ENCODE measurements around the gene ELMO2.

DNA sequence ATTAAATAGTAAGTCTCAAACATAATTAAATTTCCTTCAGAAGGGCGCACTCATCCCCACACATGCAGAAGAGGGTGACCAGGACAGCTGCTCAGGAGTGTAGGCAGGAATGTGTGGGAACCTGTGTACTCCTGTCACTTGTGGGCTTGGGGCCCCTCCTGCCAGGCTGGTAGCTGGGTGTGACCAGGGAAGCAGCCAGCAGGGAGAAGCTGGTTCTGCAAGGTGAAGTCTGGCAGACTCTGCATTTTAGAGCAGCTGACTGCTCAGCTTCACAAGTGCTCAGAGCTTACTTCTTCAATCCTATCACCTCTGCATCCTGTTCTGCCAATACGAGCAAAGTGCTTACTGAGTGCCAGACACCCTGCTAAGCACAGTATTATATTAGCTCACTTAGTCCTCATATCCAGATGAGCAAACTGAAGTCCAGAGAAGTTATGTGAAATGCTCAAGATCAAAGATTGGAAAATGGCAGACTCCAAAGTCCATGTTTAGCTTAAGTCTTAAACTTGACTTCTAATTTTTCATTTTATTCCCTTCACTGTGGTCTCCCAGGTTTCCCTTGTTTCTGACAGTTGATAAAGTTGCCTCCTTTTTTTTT is 27.9 kb downstream of the ELMO2 start:
- no peak for TF ChIP-seq EZH2 (IDR thresholded peaks at IDR 0.05; ENCODE audit: insufficient read depth, poor library complexity, severe bottlenecking)
- TF ChIP-seq EZH2phosphoT487 (IDR thresholded peaks at IDR 0.05; ENCODE audit: insufficient read depth, low read depth): no peak

Data from GM23248 (cell line).